Karpas-422 (cell line): ENCODE measurements around the gene PTGIS. TPM values are rescaled to one million over a fixed set of nuclear protein-coding genes. Genes with fewer than 3 reads are reported as not detected.

Source experiments
- DNase-seq: peaks from one replicate; pipeline ENCODE4 v3.0.0-alpha.2; 2015
- H2AFZ ChIP-seq: fragments of 200-600 bp; sonication (generic); 2 replicates; pipeline ENCODE4 v1.6.1; 2014; ENCODE audit warnings: antibody characterized with exemption, low read length, mixed read lengths
- H3K27ac ChIP-seq: fragments of 200-600 bp; sonication (generic); 2 replicates; pipeline ENCODE4 v1.5.1; 2014; ENCODE audit warnings: mild to moderate bottlenecking, low read length, moderate library complexity
- H3K27me3 ChIP-seq: fragments of 200-600 bp; sonication (generic); 2 replicates; pipeline ENCODE4 v1.6.1; 2014; ENCODE audit warnings: low read length, mixed read lengths
- H3K36me3 ChIP-seq: fragments of 200-600 bp; sonication (generic); 2 replicates; pipeline ENCODE4 v1.6.1; 2014; ENCODE audit warnings: low read length, mixed read lengths; ENCODE audit not compliant: insufficient read depth
- H3K4me1 ChIP-seq: fragments of 200-600 bp; sonication (generic); 2 replicates; pipeline ENCODE4 v1.6.1; 2014; ENCODE audit warnings: mild to moderate bottlenecking, low read length, mixed read lengths
- H3K4me2 ChIP-seq: fragments of 200-600 bp; sonication (generic); 2 replicates; pipeline ENCODE4 v1.6.1; 2014; ENCODE audit warnings: low read length, low read depth, mild to moderate bottlenecking; ENCODE audit not compliant: poor library complexity, severe bottlenecking
- H3K4me3 ChIP-seq: fragments of 200-600 bp; sonication (generic); 2 replicates; pipeline ENCODE4 v1.5.1; 2014; ENCODE audit warnings: mild to moderate bottlenecking, antibody characterized with exemption, low read length, mixed read lengths
- H3K79me2 ChIP-seq: fragments of 200-600 bp; sonication (generic); 2 replicates; pipeline ENCODE4 v1.6.1; 2014; ENCODE audit warnings: mild to moderate bottlenecking, low read length, mixed read lengths
- H3K9ac ChIP-seq: fragments of 200-600 bp; sonication (generic); 2 replicates; pipeline ENCODE4 v1.6.0; 2014; ENCODE audit warnings: low read length
- H3K9me2 ChIP-seq: fragments of 200-600 bp; sonication (generic), shearing (Covaris generic); replicated peaks from 2 replicates; pipeline ENCODE4 v1.6.0; 2014; ENCODE audit warnings: mild to moderate bottlenecking, low read length, moderate library complexity; ENCODE audit not compliant: insufficient read depth
- H3K9me3 ChIP-seq: fragments of 300-700, 200-600 bp; sonication (generic); 2 replicates; pipeline ENCODE4 v1.6.1; 2014; ENCODE audit warnings: low read length, mixed read lengths
- H4K20me1 ChIP-seq: fragments of 200-600 bp; sonication (generic); 2 replicates; pipeline ENCODE4 v1.6.1; 2014; ENCODE audit warnings: mild to moderate bottlenecking, antibody characterized with exemption, low read length, low read depth; ENCODE audit not compliant: insufficient read depth
- total RNA-seq: library from RNA; depleted of rRNA; stranded (reverse); fragments of >200 nt; shearing (Covaris generic); gene quantifications from 2 replicates; pipeline ENCODE4 v1.2.3, GENCODE V29; 2014; ENCODE audit warnings: low replicate concordance

The PTGIS gene
- total RNA-seq, 1 experiment from 2014 or later, result not detected

- no peaks in the 10 kb centered on the region for H3K9me3 ChIP-seq
- H2AFZ ChIP-seq, result no peak overlapping the region
- no peak overlapping the region for H3K9ac ChIP-seq
- DNase-seq, result no peak
- no peaks in the 10 kb centered on the region for H3K9me2 ChIP-seq
- no peak overlapping the region for H3K27ac ChIP-seq
- no peaks in the 10 kb centered on the region for H3K27me3 ChIP-seq
- no peaks in the 10 kb centered on the region for H3K4me1 ChIP-seq
- no peaks in the 10 kb centered on the region for H3K79me2 ChIP-seq
- H3K4me3 ChIP-seq, result no peak overlapping the region
- no peaks in the 10 kb centered on the region for H3K36me3 ChIP-seq
- no peaks in the 10 kb centered on the region for H4K20me1 ChIP-seq
- H3K4me2 ChIP-seq, result no peak overlapping the region
Observed at GRCh38 chr20:49478266-49478665, 89.7 kb downstream of the PTGIS start.

GRCh38 chr20:49477200-49477599, 90.7 kb downstream of the PTGIS start:
- Histone ChIP-seq H4K20me1 (no peaks in the 10 kb centered on the region), H3K9me3 (no peaks in the 10 kb centered on the region), H3K27ac (no peak overlapping the region), H3K9ac (no peak overlapping the region), H2AFZ (no peak overlapping the region), H3K36me3 (no peaks in the 10 kb centered on the region), H3K9me2 (no peaks in the 10 kb centered on the region), H3K27me3 (no peaks in the 10 kb centered on the region), H3K4me2 (no peak overlapping the region), H3K4me3 (no peak overlapping the region), H3K4me1 (no peaks in the 10 kb centered on the region), H3K79me2 (no peaks in the 10 kb centered on the region)
- no peak for DNase-seq

DNA sequence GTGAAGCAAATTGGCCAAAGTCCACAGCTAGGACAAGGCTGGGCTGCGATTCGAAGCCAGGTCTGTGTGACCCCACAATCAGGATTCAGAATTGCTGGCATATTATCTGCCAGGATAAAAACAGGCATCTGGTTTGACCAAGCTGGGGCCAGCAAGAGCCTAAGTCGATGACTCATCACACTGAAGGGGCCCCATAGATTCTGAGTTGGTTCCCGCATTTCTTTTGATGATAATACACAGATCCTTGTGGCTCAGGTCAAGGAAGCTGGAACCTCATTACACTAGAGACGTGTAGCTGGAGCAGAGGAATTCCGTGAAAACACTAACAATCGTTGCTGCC, 92.0 kb downstream of the PTGIS start:
- no peak overlapping the region for H3K27ac ChIP-seq
- H3K79me2 ChIP-seq, result no peaks in the 10 kb centered on the region
- no peak overlapping the region for H2AFZ ChIP-seq
- no peaks in the 10 kb centered on the region for H3K4me1 ChIP-seq
- H3K9me2 ChIP-seq, result no peaks in the 10 kb centered on the region
- no peaks in the 10 kb centered on the region for H3K9me3 ChIP-seq
- no peaks in the 10 kb centered on the region for H3K27me3 ChIP-seq
- H3K9ac ChIP-seq, result no peak overlapping the region
- no peaks in the 10 kb centered on the region for H4K20me1 ChIP-seq
- H3K4me2 ChIP-seq, result no peak overlapping the region
- no peak for DNase-seq
- no peak overlapping the region for H3K4me3 ChIP-seq
- no peaks in the 10 kb centered on the region for H3K36me3 ChIP-seq

DNA sequence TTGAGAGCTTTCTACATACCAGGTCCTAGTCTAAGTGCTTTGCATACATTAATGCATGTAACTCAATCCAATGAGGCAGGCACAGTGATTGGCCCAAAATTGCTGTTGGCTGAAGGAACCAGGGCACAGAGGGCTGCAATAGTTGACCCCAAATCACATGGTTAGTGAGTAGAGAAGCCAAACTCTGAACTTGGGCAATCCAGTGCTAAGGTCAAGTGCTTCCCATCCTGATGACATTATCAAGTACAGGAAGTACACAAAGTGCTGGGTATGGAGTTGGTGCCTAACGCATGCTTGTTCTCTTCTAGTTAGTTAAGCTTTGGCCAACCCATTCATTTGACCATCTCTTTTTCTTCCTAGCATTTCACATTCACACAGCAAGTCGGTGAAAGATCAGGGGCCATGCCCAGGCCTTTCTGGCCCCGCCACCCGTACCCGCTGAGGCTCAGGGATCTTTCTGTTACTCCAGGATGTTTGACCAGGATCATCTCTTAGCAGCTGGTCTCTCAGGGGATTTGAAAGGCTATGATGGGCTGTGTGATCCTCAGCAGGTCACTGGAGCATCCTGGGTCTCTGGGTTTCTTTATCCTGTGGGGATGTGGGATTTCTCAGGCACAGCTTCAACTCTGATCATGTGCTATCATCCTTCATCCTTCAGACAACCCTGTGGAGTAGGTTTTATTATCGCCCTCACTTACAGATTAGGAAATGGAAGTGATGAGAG, 92.5 kb downstream of the PTGIS start:
- Histone ChIP-seq H3K9me3 (no peaks in the 10 kb centered on the region), H3K27ac (no peak overlapping the region), H3K4me3 (no peak overlapping the region), H3K4me1 (no peaks in the 10 kb centered on the region), H3K9ac (no peak overlapping the region), H4K20me1 (no peaks in the 10 kb centered on the region), H3K27me3 (no peaks in the 10 kb centered on the region), H3K9me2 (no peaks in the 10 kb centered on the region), H3K4me2 (no peak overlapping the region), H2AFZ (no peak overlapping the region), H3K79me2 (no peaks in the 10 kb centered on the region), H3K36me3 (no peaks in the 10 kb centered on the region)
- DNase-seq, result no peak

- Histone ChIP-seq H3K36me3 (no peaks in the 10 kb centered on the region), H3K4me2 (no peak overlapping the region), H3K27me3 (no peaks in the 10 kb centered on the region), H3K79me2 (no peaks in the 10 kb centered on the region), H2AFZ (no peak overlapping the region), H3K9me3 (no peaks in the 10 kb centered on the region), H4K20me1 (no peaks in the 10 kb centered on the region), H3K4me1 (no peaks in the 10 kb centered on the region), H3K27ac (no peak overlapping the region), H3K9me2 (no peaks in the 10 kb centered on the region), H3K9ac (no peak overlapping the region), H3K4me3 (no peak overlapping the region)
- no peak for DNase-seq
Observed at GRCh38 chr20:49471397-49471796, 96.5 kb downstream of the PTGIS start.

DNA sequence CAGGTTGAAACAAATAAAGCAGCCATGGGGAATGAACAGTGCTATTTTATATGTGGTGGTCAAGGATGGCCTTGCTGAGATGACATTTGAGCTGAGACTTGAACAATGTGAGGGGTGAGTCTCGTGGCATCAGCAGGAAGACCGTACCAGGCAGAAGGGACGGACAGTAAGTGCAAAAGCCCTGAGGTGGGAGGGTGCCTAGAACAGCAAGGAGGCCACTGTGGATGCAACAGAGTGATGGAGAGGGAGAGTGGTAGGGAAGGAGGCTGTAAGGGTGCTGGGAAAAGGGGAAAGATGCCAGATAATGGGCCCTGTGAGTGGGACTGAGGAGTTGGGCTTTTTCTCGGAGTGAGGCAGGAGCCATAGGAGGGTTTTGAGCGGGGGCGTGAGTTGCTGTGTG, 97.0 kb downstream of the PTGIS start:
- Histone ChIP-seq H3K4me1 (no peaks in the 10 kb centered on the region), H2AFZ (no peak overlapping the region), H3K4me3 (no peak overlapping the region), H3K27me3 (no peaks in the 10 kb centered on the region), H4K20me1 (no peaks in the 10 kb centered on the region), H3K36me3 (no peaks in the 10 kb centered on the region), H3K9ac (no peak overlapping the region), H3K4me2 (no peak overlapping the region), H3K9me2 (no peaks in the 10 kb centered on the region), H3K27ac (no peak overlapping the region), H3K9me3 (no peaks in the 10 kb centered on the region), H3K79me2 (no peaks in the 10 kb centered on the region)
- DNase-seq, result no peak

DNA sequence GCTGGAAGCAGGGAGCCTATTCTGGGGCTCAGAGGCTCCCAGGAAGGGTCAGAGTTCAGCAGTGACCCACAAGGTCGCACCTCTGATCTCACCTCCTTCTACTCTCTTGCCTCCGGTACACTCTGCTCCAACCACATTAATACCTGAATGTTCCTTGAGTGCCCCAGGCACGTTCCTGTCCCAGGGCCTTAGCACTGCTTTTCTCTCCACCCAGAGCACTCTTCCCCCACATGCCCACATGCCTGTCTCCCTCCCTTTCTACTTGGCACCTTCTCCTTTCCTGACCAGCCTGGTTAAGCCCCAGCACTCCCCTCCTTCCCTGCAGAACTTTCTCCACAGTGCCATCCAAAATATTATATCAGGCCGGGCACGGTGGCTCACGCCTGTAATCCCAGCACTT, 98.9 kb downstream of the PTGIS start:
- Histone ChIP-seq H3K27me3 (no peaks in the 10 kb centered on the region), H3K27ac (no peak overlapping the region), H3K4me1 (no peaks in the 10 kb centered on the region), H3K4me2 (no peak overlapping the region), H3K9ac (no peak overlapping the region), H3K36me3 (no peaks in the 10 kb centered on the region), H3K9me2 (no peaks in the 10 kb centered on the region), H2AFZ (no peak overlapping the region), H4K20me1 (no peaks in the 10 kb centered on the region), H3K9me3 (no peaks in the 10 kb centered on the region), H3K4me3 (no peak overlapping the region), H3K79me2 (no peaks in the 10 kb centered on the region)
- DNase-seq, result no peak

GRCh38 chr20:49468412-49468811, 99.5 kb downstream of the PTGIS start:
- Histone ChIP-seq H3K4me1 (no peaks in the 10 kb centered on the region), H3K27me3 (no peaks in the 10 kb centered on the region), H3K79me2 (no peaks in the 10 kb centered on the region), H3K9ac (no peak overlapping the region), H3K9me2 (no peaks in the 10 kb centered on the region), H3K9me3 (no peaks in the 10 kb centered on the region), H2AFZ (no peak overlapping the region), H3K27ac (no peak overlapping the region), H3K4me2 (no peak overlapping the region), H3K36me3 (no peaks in the 10 kb centered on the region), H3K4me3 (no peak overlapping the region), H4K20me1 (no peaks in the 10 kb centered on the region)
- no peak for DNase-seq
